Fibroblast of lung (primary cell): ENCODE measurements around the gene NEMP2. TPM values are rescaled to one million over a fixed set of nuclear protein-coding genes. Genes with fewer than 3 reads are reported as not detected.

Source experiments
- DNase-seq, 2 donors: peaks; one replicate each; pipeline versions ENCODE4 v3.0.0 to v3.0.0-alpha.2; 2010; ENCODE audit warnings: low read depth in 2 of 2
- H2AFZ ChIP-seq: 2 replicates; pipeline ENCODE4 v1.5.1; 2012; ENCODE audit warnings: low read length, control low read depth, inconsistent platforms
- H3K27ac ChIP-seq: 2 replicates; pipeline ENCODE4 v1.5.1; 2011; ENCODE audit warnings: low read length, control low read depth; ENCODE audit not compliant: insufficient read depth
- H3K27me3 ChIP-seq: 2 replicates; pipeline ENCODE4 v1.5.1; 2011; ENCODE audit warnings: mild to moderate bottlenecking, low read length; ENCODE audit not compliant: control insufficient read depth, insufficient read depth
- H3K36me3 ChIP-seq: 2 replicates; pipeline ENCODE4 v1.5.1; 2011; ENCODE audit warnings: low read length; ENCODE audit not compliant: control insufficient read depth, insufficient read depth
- H3K4me1 ChIP-seq: 2 replicates; pipeline ENCODE4 v1.5.1; 2011; ENCODE audit warnings: low read length; ENCODE audit not compliant: control insufficient read depth, insufficient read depth; ENCODE audit errors: extremely low read depth
- H3K4me2 ChIP-seq: 2 replicates; pipeline ENCODE4 v1.5.1; 2011; ENCODE audit warnings: low read length, control low read depth; ENCODE audit not compliant: insufficient read depth; ENCODE audit errors: extremely low read depth
- H3K4me3 ChIP-seq, 4 experiments: fragments of 200-600 bp in 1 of 4; sonication (generic) in 1 of 4; replicated peaks in 1 of 4; 2 replicates each; pipeline ENCODE4 v1.5.1; 2011 to 2016; ENCODE audit warnings: low read length in 4 of 4, low read depth in 3 of 4, mild to moderate bottlenecking in 3 of 4, control low read depth in 2 of 4, inconsistent platforms in 1 of 4, mixed read lengths in 1 of 4; ENCODE audit not compliant: insufficient read depth in 1 of 4; ENCODE audit errors: control extremely low read depth in 1 of 4
- H3K79me2 ChIP-seq: 2 replicates; pipeline ENCODE4 v1.5.1; 2012; ENCODE audit warnings: mild to moderate bottlenecking, low read length, inconsistent platforms; ENCODE audit not compliant: control insufficient read depth, insufficient read depth
- H3K9ac ChIP-seq: 2 replicates; pipeline ENCODE4 v1.5.1; 2011; ENCODE audit warnings: mild to moderate bottlenecking, low read length, control low read depth; ENCODE audit not compliant: insufficient read depth
- H3K9me3 ChIP-seq: 2 replicates; pipeline ENCODE4 v1.5.1; 2012; ENCODE audit warnings: low read depth, low read length; ENCODE audit not compliant: control insufficient read depth, insufficient read depth
- H4K20me1 ChIP-seq: 2 replicates; pipeline ENCODE4 v1.5.1; 2011; ENCODE audit warnings: low read length; ENCODE audit not compliant: control insufficient read depth, insufficient read depth; ENCODE audit errors: extremely low read depth
- EZH2 ChIP-seq: IDR thresholded peaks from 2 replicates; pipeline ENCODE4 v1.5.1; 2012; ENCODE audit warnings: low read length, control low read depth, mild to moderate bottlenecking; ENCODE audit errors: missing control alignments
- polyA plus RNA-seq, 2 donors: library from polyadenylated mRNA; depleted of rRNA in 1 of 2; stranded (reverse) in 1 of 2; unstranded in 1 of 2; fragments of >200 nt; gene quantifications; 2 replicates each; pipeline ENCODE4 v1.2.1, GENCODE V29; 2011 to 2012; ENCODE audit warnings: missing spikeins in 1 of 2
- total RNA-seq: library from RNA; depleted of rRNA; stranded (reverse); fragments of >200 nt; gene quantifications from 2 replicates; pipeline ENCODE4 v1.2.1, GENCODE V29; 2014
- TF ChIP-seq, protein P1 (sequence below), 2 donors: IDR thresholded peaks in 1 of 2; conservative IDR thresholded peaks in 1 of 2; 1 replicate in 1 of 2; 2 replicates in 1 of 2; pipeline ENCODE4 v1.5.1; 2011 to 2012; ENCODE audit warnings: low read length in 2 of 2, control low read depth in 1 of 2, inconsistent platforms in 1 of 2, low read depth in 1 of 2, mild to moderate bottlenecking in 1 of 2

NEMP2 gene
- total and polyA plus RNA-seq, 2 donors (not counting 1 experiment from before 2014, with no cell fraction given) = 5.5 to 6.3 TPM

- peaks cover 7% of the 10 kb centered on the region for H3K4me1 ChIP-seq
- no peaks in the 10 kb centered on the region for H4K20me1 ChIP-seq
- H3K9me3 ChIP-seq = no peaks in the 10 kb centered on the region
- no peak overlapping the region for H3K27ac ChIP-seq
- H3K27me3 ChIP-seq = no peaks in the 10 kb centered on the region
- H3K79me2 ChIP-seq = no peaks in the 10 kb centered on the region
- peak overlapping the region; percentile 10 for H2AFZ ChIP-seq
- H3K4me3 ChIP-seq = no peak overlapping the region
- no peak overlapping the region for H3K9ac ChIP-seq
- DNase-seq = no peak
- peak overlapping the region; percentile 3 for H3K4me2 ChIP-seq
- H3K36me3 ChIP-seq = no peaks in the 10 kb centered on the region
- TF ChIP-seq, protein P1, sequence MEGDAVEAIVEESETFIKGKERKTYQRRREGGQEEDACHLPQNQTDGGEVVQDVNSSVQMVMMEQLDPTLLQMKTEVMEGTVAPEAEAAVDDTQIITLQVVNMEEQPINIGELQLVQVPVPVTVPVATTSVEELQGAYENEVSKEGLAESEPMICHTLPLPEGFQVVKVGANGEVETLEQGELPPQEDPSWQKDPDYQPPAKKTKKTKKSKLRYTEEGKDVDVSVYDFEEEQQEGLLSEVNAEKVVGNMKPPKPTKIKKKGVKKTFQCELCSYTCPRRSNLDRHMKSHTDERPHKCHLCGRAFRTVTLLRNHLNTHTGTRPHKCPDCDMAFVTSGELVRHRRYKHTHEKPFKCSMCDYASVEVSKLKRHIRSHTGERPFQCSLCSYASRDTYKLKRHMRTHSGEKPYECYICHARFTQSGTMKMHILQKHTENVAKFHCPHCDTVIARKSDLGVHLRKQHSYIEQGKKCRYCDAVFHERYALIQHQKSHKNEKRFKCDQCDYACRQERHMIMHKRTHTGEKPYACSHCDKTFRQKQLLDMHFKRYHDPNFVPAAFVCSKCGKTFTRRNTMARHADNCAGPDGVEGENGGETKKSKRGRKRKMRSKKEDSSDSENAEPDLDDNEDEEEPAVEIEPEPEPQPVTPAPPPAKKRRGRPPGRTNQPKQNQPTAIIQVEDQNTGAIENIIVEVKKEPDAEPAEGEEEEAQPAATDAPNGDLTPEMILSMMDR (conservative IDR thresholded peaks at IDR 0.05 in 1 of 2, IDR thresholded peaks at IDR 0.05 in 1 of 2; ENCODE audit: low read depth in 1 of 2, low read length in 2 of 2) = no peak
- no peak for TF ChIP-seq EZH2
Observed at GRCh38 chr2:190579058-190579410, 44.5 kb upstream of the NEMP2 start.

DNA sequence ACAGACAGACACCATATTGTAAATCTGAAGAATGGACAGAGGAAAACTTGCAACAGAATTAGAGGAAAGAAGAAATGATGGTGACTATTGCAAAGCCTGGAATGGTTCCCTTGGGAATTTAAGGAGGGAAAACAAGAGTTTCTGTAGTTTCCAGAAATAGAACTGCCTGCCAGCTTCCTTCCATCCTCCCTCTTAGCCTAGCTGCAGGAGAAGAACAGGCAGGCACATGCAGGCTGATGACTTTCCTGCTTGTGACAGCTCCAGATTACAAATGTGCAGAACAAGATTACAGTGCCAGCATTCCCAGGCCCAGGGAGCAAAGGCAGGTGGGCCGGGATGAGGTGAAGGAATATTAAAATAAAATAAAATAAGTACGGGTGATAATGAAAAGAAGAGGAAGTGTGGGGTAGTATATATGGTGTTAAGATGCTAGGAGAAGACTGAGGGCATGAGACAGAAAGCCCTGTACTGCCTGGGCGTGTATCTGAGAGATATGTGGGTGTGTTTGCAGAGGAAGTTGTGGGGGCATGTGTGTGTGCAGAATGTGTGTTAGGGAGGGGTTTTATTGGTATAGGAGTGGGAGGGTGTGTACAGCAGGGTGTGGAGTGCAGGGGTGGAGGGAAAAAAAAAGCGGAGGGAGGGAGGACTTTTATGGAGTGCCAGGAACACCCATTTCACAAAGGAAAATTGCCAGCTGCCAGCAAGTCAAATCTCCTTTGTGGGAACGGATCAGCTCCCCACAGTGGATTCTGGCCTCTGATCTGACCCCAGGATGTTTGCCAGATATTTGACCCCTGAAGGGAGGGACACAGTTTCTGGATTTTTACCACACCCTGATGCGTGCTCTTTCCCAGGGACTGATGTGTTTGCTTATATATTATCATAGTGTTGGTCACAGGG lies 43.9 kb upstream of the NEMP2 start:
- Histone ChIP-seq H2AFZ (peak overlapping the region; percentile 10), H3K27ac (peak overlapping the region; percentile 26)
- DNase-seq = peak; percentile 23 to 89

GRCh38 chr2:190576573-190576972 lies 42.1 kb upstream of the NEMP2 start:
- H3K27ac ChIP-seq = no peak overlapping the region
- no peak overlapping the region for H3K4me3 ChIP-seq
- H4K20me1 ChIP-seq = no peaks in the 10 kb centered on the region
- H3K9ac ChIP-seq = no peak overlapping the region
- H3K4me1 ChIP-seq = peaks cover 7% of the 10 kb centered on the region
- H3K36me3 ChIP-seq = no peaks in the 10 kb centered on the region
- H3K79me2 ChIP-seq = no peaks in the 10 kb centered on the region
- H2AFZ ChIP-seq = no peak overlapping the region
- H3K27me3 ChIP-seq = no peaks in the 10 kb centered on the region
- H3K4me2 ChIP-seq = no peak overlapping the region
- no peaks in the 10 kb centered on the region for H3K9me3 ChIP-seq
- no peak for DNase-seq
- no peak for TF ChIP-seq EZH2
- TF ChIP-seq, protein P1 (conservative IDR thresholded peaks at IDR 0.05 in 1 of 2, IDR thresholded peaks at IDR 0.05 in 1 of 2; ENCODE audit: low read depth in 1 of 2, low read length in 2 of 2) = no peak

More for the DNA sequence above, 43.9 kb upstream of the NEMP2 start:
- Histone ChIP-seq H3K9ac (no peak overlapping the region), H3K4me2 (peak overlapping the region; percentile 18), H3K4me1 (peaks cover 7% of the 10 kb centered on the region), H3K9me3 (no peaks in the 10 kb centered on the region), H3K4me3 (no peak overlapping the region), H3K36me3 (no peaks in the 10 kb centered on the region), H3K79me2 (no peaks in the 10 kb centered on the region), H4K20me1 (no peaks in the 10 kb centered on the region), H3K27me3 (no peaks in the 10 kb centered on the region)
- TF ChIP-seq, protein P1 (conservative IDR thresholded peaks at IDR 0.05 in 1 of 2, IDR thresholded peaks at IDR 0.05 in 1 of 2; ENCODE audit: low read depth in 1 of 2, low read length in 2 of 2) = no peak
- no peak for TF ChIP-seq EZH2
